A549 (cell line): ENCODE measurements around the gene SERPINE2.

Experiments used
- CTCF ChIP-seq: fragments of >200 bp; sonication (Bioruptor Twin); formaldehyde crosslinking; IDR thresholded peaks from 3 replicates; pipeline ENCODE4 v1.5.1; 2016
- EP300 ChIP-seq, 2 experiments: fragments of >200 bp; sonication (Bioruptor Twin); formaldehyde crosslinking; IDR thresholded peaks; 2 replicates in 1 of 2; 3 replicates in 1 of 2; pipeline ENCODE4 v1.6.1; 2016 to 2017
- HDAC2 ChIP-seq: fragments of 200-600 bp; sonication (generic); IDR thresholded peaks from 2 replicates; pipeline ENCODE4 v1.6.1; 2016
- KDM1A ChIP-seq: fragments of 200-600 bp; sonication (generic); IDR thresholded peaks from 2 replicates; pipeline ENCODE4 v1.6.1; 2016; ENCODE audit warnings: low read depth, mild to moderate bottlenecking
- MAZ ChIP-seq: fragments of 150-350 bp; IDR thresholded peaks from 2 replicates; pipeline ENCODE4 v1.6.1; 2014; ENCODE audit warnings: antibody characterized with exemption, low read depth, low read length, borderline replicate concordance
- POLR2A ChIP-seq: IDR thresholded peaks from 2 replicates; pipeline ENCODE4 v1.6.1; 2012; ENCODE audit warnings: mild to moderate bottlenecking, low read length
- RCOR1 ChIP-seq: fragments of 150-350 bp; IDR thresholded peaks from 2 replicates; pipeline ENCODE4 v1.6.1; 2014; ENCODE audit warnings: antibody characterized with exemption, low read length, low read depth
- REST ChIP-seq: fragments of 200-600 bp; sonication (generic); IDR thresholded peaks from 2 replicates; pipeline ENCODE4 v1.6.1; 2016; ENCODE audit warnings: antibody characterized with exemption, mild to moderate bottlenecking, moderate library complexity
- RFX5 ChIP-seq: fragments of 450-650 bp; IDR thresholded peaks from 2 replicates; pipeline ENCODE4 v1.7.1; 2014; ENCODE audit warnings: antibody characterized with exemption, mild to moderate bottlenecking, moderate library complexity

- TF ChIP-seq CTCF (no peak), MAZ (no peak), KDM1A (no peak), EP300 (IDR thresholded peaks at IDR 0.05) (no peak), REST (no peak), RCOR1 (no peak), POLR2A (no peak), HDAC2 (no peak), RFX5 (no peak)
Measured at GRCh38 chr2:224077773-224078507, 38.9 kb upstream of the SERPINE2 start.
